Cardiac fibroblast (primary cell): ENCODE results near the gene SDK1.

Experiments
- DNase-seq, 2 donors: peaks; one replicate each; pipeline versions ENCODE4 v3.0.0 to v3.0.0-alpha.2; 2010; ENCODE audit warnings: low read depth in 2 of 2
- H3K4me3 ChIP-seq, 2 donors: replicated peaks in 1 of 2; 1 replicate in 1 of 2; 2 replicates in 1 of 2; pipeline ENCODE4 v1.5.1; 2011; ENCODE audit warnings: low read depth in 2 of 2, low read length in 2 of 2, mild to moderate bottlenecking in 2 of 2, moderate library complexity in 1 of 2
- CTCF ChIP-seq: IDR thresholded peaks from one replicate; pipeline ENCODE4 v1.5.1; 2011; ENCODE audit warnings: low read depth, mild to moderate bottlenecking, low read length, inconsistent platforms

Gene SDK1

GRCh38 chr7:3510101-3511020, 209.3 kb downstream of the SDK1 start:
- TF ChIP-seq CTCF: no peak
- H3K4me3 ChIP-seq: no peak overlapping the region
- peak in 1 of 2 donors; percentile 14 for DNase-seq

- no peak overlapping the region for H3K4me3 ChIP-seq
- no peak for TF ChIP-seq CTCF
- no peak for DNase-seq
Observed at GRCh38 chr7:3517344-3517743, 216.3 kb downstream of the SDK1 start.

DNA sequence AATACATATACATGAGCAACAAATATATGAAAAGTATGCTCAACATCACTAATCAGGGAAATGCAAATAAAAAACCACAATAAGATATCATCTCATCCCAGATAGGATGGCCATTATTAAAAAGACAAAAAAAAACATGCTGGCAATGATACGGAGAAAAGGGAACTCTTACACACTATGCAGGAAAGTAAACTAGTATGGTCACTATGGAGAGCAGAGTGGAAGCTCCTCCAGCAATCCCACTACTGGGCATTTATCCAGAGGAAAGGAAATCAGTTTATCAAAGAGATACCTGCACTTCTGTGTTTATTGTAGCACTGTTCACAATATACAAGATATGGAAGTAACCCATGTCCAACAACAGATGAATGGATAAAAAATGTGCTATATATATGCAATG, 217.5 kb downstream of the SDK1 start:
- no peak overlapping the region for H3K4me3 ChIP-seq
- DNase-seq: peak in 1 of 2 donors; percentile 53
- TF ChIP-seq CTCF: no peak

DNA sequence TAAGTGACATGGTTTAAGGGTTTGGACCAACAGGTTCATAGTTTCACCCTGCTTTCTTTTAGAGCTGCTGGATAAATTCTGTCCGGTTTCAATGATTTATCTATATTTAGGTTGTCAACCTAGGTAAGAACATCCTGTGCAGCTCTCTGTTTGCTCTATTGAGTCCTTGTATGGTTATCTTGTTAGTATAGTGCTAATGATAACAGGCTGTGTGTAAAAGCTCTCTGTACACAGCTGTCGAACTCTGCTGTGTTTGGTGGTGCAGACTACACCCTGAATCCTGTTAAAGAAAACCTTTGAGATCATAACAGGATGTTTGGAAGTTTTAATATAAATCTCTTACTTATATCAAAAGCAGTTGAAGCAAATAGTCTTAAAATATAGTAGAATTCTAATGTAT, 219.2 kb downstream of the SDK1 start:
- TF ChIP-seq CTCF: no peak
- no peak for DNase-seq
- H3K4me3 ChIP-seq: no peak overlapping the region

GRCh38 chr7:3527496-3528124, 226.6 kb downstream of the SDK1 start:
- no peak for DNase-seq

GRCh38 chr7:3533040-3533439, 232.0 kb downstream of the SDK1 start:
- no peak for DNase-seq
- no peak overlapping the region for H3K4me3 ChIP-seq
- no peak for TF ChIP-seq CTCF

More at GRCh38 chr7:3527496-3528124, 226.6 kb downstream of the SDK1 start:
- no peak for TF ChIP-seq CTCF
- H3K4me3 ChIP-seq: no peak overlapping the region
